Measurements from ENCODE around the gene CDKN1A.

DNA sequence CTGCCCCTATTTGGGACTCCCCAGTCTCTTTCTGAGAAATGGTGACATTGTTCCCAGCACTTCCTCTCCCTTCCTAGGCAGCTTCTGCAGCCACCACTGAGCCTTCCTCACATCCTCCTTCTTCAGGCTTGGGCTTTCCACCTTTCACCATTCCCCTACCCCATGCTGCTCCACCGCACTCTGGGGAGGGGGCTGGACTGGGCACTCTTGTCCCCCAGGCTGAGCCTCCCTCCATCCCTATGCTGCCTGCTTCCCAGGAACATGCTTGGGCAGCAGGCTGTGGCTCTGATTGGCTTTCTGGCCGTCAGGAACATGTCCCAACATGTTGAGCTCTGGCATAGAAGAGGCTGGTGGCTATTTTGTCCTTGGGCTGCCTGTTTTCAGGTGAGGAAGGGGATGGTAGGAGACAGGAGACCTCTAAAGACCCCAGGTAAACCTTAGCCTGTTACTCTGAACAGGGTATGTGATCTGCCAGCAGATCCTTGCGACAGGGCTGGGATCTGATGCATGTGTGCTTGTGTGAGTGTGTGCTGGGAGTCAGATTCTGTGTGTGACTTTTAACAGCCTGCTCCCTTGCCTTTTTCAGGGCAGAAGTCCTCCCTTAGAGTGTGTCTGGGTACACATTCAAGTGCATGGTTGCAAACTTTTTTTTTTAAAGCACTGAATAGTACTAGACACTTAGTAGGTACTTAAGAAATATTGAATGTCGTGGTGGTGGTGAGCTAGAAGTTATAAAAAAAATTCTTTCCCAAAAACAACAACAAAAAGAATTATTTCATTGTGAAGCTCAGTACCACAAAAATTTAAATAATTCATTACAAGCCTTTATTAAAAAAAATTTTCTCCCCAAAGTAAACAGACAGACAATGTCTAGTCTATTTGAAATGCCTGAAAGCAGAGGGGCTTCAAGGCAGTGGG is 2.1 kb upstream of the CDKN1A start:
- no peak for TF ChIP-seq EZH2 (optimal IDR thresholded peaks at IDR 0.05; ENCODE audit: low read depth, low read length)
- TF ChIP-seq, protein P1, sequence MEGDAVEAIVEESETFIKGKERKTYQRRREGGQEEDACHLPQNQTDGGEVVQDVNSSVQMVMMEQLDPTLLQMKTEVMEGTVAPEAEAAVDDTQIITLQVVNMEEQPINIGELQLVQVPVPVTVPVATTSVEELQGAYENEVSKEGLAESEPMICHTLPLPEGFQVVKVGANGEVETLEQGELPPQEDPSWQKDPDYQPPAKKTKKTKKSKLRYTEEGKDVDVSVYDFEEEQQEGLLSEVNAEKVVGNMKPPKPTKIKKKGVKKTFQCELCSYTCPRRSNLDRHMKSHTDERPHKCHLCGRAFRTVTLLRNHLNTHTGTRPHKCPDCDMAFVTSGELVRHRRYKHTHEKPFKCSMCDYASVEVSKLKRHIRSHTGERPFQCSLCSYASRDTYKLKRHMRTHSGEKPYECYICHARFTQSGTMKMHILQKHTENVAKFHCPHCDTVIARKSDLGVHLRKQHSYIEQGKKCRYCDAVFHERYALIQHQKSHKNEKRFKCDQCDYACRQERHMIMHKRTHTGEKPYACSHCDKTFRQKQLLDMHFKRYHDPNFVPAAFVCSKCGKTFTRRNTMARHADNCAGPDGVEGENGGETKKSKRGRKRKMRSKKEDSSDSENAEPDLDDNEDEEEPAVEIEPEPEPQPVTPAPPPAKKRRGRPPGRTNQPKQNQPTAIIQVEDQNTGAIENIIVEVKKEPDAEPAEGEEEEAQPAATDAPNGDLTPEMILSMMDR (IDR thresholded peaks at IDR 0.05; ENCODE audit: low read length), result no peak
- TF ChIP-seq EZH2phosphoT487 (IDR thresholded peaks at IDR 0.05; ENCODE audit: low read length), result no peak

All from MM.1S (cell line).